ENCODE data around the gene MED23.

Gene MED23

GRCh38 chr6:131645846-131646245, 17.8 kb upstream of the MED23 start:
- no peak for TF ChIP-seq CTCF (IDR thresholded peaks at IDR 0.05)

GRCh38 chr6:131644921-131645320, 16.9 kb upstream of the MED23 start:
- TF ChIP-seq CTCF (IDR thresholded peaks at IDR 0.05): no peak

- no peak for TF ChIP-seq CTCF (IDR thresholded peaks at IDR 0.05)
These were observed 15.9 kb upstream of the MED23 start for GRCh38 chr6:131643855-131644460.

- no peak for TF ChIP-seq CTCF (IDR thresholded peaks at IDR 0.05)
These were observed 15.1 kb upstream of the MED23 start for GRCh38 chr6:131642987-131643611.

GRCh38 chr6:131642565-131642964, 14.5 kb upstream of the MED23 start:
- TF ChIP-seq CTCF (IDR thresholded peaks at IDR 0.05): no peak

GRCh38 chr6:131641554-131641953, 13.5 kb upstream of the MED23 start:
- no peak for TF ChIP-seq CTCF (IDR thresholded peaks at IDR 0.05)

GRCh38 chr6:131640576-131640975, 12.5 kb upstream of the MED23 start:
- TF ChIP-seq CTCF (IDR thresholded peaks at IDR 0.05): no peak
